ENCODE data around the gene RAB29.
"Not testable (repeated sequence)": the region's sequence is repeated elsewhere in the genome, so short reads cannot be mapped to it uniquely, and the experiment has no call there.

DNA sequence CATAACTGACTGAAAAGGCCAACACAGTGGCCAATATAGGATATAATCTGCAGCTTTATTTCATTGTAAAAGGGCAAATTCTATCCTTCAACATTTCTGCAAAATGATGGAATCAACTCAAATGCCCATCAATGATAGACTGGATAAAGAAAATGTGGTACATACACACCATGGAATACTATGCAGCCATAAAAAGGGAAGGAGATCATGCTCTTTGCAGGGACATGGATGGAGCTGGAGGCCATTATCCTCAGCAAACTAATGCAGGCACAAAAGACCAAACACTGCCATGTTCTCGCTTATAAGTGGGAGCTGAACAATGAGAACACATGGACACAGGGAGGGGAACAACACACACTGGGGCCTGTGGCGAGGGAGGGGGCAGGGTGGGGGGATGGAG lies 54.5 kb downstream of the RAB29 start:
- TF ChIP-seq CTCF (IDR thresholded peaks at IDR 0.05; ENCODE audit: insufficient read depth, low read length, poor library complexity, severe bottlenecking); EZH2phosphoT487 (conservative IDR thresholded peaks at IDR 0.05; ENCODE audit: low read length): not testable (repeated sequence)
